OCI-LY1 (cell line): ENCODE data around the gene LRRC32.
"Not testable (repeated sequence)": the region's sequence is repeated elsewhere in the genome, so short reads cannot be mapped to it uniquely, and the experiment has no call there.

Source experiments
- H2AFZ ChIP-seq: fragments of 200-600 bp; sonication (generic), shearing (Covaris generic); 2 replicates; pipeline ENCODE4 v1.6.0; 2014; ENCODE audit warnings: antibody characterized with exemption, mild to moderate bottlenecking, low read length
- H3F3A ChIP-seq: fragments of 200-600 bp; sonication (generic), shearing (Covaris generic); 2 replicates; pipeline ENCODE4 v1.6.0; 2014; ENCODE audit warnings: mild to moderate bottlenecking, antibody characterized with exemption, low read length, moderate library complexity; ENCODE audit not compliant: insufficient read depth
- H3K27ac ChIP-seq: fragments of 200-600 bp; sonication (generic); 2 replicates; pipeline ENCODE4 v1.5.1; 2014; ENCODE audit warnings: low read length, mixed run types, mild to moderate bottlenecking, low read depth; ENCODE audit not compliant: poor library complexity, severe bottlenecking
- H3K27me3 ChIP-seq: fragments of 200-600 bp; sonication (generic); 2 replicates; pipeline ENCODE4 v1.6.0; 2014; ENCODE audit warnings: antibody characterized with exemption, mild to moderate bottlenecking, low read length, moderate library complexity; ENCODE audit not compliant: insufficient read depth
- H3K36me3 ChIP-seq: fragments of 200-600 bp; sonication (generic); 2 replicates; pipeline ENCODE4 v1.6.1; 2014; ENCODE audit warnings: mild to moderate bottlenecking, antibody characterized with exemption, low read length, moderate library complexity, mixed read lengths; ENCODE audit not compliant: insufficient read depth
- H3K4me1 ChIP-seq: fragments of 200-600 bp; sonication (generic); 2 replicates; pipeline ENCODE4 v1.5.1; 2014; ENCODE audit warnings: mild to moderate bottlenecking, low read length, moderate library complexity; ENCODE audit not compliant: insufficient read depth, severe bottlenecking
- H3K4me2 ChIP-seq: fragments of 200-600 bp; sonication (generic), shearing (Covaris generic); 2 replicates; pipeline ENCODE4 v1.6.1; 2014; ENCODE audit warnings: low read length
- H3K4me3 ChIP-seq: fragments of 200-600 bp; sonication (generic); 2 replicates; pipeline ENCODE4 v1.5.1; 2014; ENCODE audit warnings: low read length, low read depth, mild to moderate bottlenecking, mixed read lengths; ENCODE audit not compliant: poor library complexity, severe bottlenecking
- H3K79me2 ChIP-seq: fragments of 200-600 bp; shearing (Covaris generic); 2 replicates; pipeline ENCODE4 v1.6.1; 2016; ENCODE audit warnings: mixed run types, low read length, mixed read lengths; ENCODE audit not compliant: insufficient read depth
- H3K9ac ChIP-seq: fragments of 200-600 bp; sonication (generic), shearing (Covaris generic); 2 replicates; pipeline ENCODE4 v1.6.1; 2014; ENCODE audit warnings: mild to moderate bottlenecking, low read length, mixed read lengths
- H3K9me2 ChIP-seq: fragments of 200-600 bp; sonication (generic), shearing (Covaris generic); 2 replicates; pipeline ENCODE4 v1.6.1; 2014; ENCODE audit warnings: low read depth, mild to moderate bottlenecking, low read length, mixed read lengths
- H3K9me3 ChIP-seq: fragments of 200-600 bp; shearing (Covaris generic); 2 replicates; pipeline ENCODE4 v1.6.1; 2014; ENCODE audit warnings: low read length, mixed read lengths
- H4K20me1 ChIP-seq: fragments of 200-600 bp; sonication (generic), shearing (Covaris generic); 2 replicates; pipeline ENCODE4 v1.6.0; 2016; ENCODE audit warnings: mild to moderate bottlenecking, low read length; ENCODE audit not compliant: insufficient read depth
- CTCF ChIP-seq: fragments of 200-600 bp; sonication (generic), shearing (Covaris generic); IDR thresholded peaks from 2 replicates; pipeline ENCODE4 v1.5.1; 2017; ENCODE audit warnings: mild to moderate bottlenecking, antibody characterized with exemption, low read length, moderate library complexity, mixed read lengths
- EZH2 ChIP-seq: fragments of 200-600 bp; sonication (generic), shearing (Covaris generic); IDR thresholded peaks from 2 replicates; pipeline ENCODE4 v1.8.0; 2017; ENCODE audit warnings: borderline replicate concordance, mixed run types, mild to moderate bottlenecking, antibody characterized with exemption, low read length, moderate library complexity, mixed read lengths

LRRC32 gene

GRCh38 chr11:76621466-76621865 lies 49.1 kb downstream of the LRRC32 start:
- H3K4me1 ChIP-seq: no peaks in the 10 kb centered on the region
- TF ChIP-seq EZH2 (no peak), CTCF (no peak)
- H3K79me2 ChIP-seq: no peaks in the 10 kb centered on the region
- H4K20me1 ChIP-seq: no peaks in the 10 kb centered on the region
- no peaks in the 10 kb centered on the region for H3K9me2 ChIP-seq
- peaks cover 10% of the 10 kb centered on the region; the same call in 1 of the 2 replicates for H3K27me3 ChIP-seq
- no peak overlapping the region for H3K4me2 ChIP-seq
- no peaks in the 10 kb centered on the region for H3F3A ChIP-seq
- H3K36me3 ChIP-seq: no peaks in the 10 kb centered on the region
- no peak overlapping the region for H3K27ac ChIP-seq
- H2AFZ ChIP-seq: no peak overlapping the region
- H3K4me3 ChIP-seq: no peak overlapping the region
- H3K9ac ChIP-seq: no peak overlapping the region
- H3K9me3 ChIP-seq: peaks cover 3% of the 10 kb centered on the region; the same call in 1 of the 2 replicates

GRCh38 chr11:76620489-76620888 lies 50.1 kb downstream of the LRRC32 start:
- H3K36me3 ChIP-seq: no peaks in the 10 kb centered on the region
- H3K79me2 ChIP-seq: no peaks in the 10 kb centered on the region
- no peak overlapping the region for H3K4me3 ChIP-seq
- H3F3A ChIP-seq: no peaks in the 10 kb centered on the region
- no peaks in the 10 kb centered on the region for H3K4me1 ChIP-seq
- TF ChIP-seq CTCF: no peak
- TF ChIP-seq EZH2: no peak
- no peaks in the 10 kb centered on the region for H3K9me2 ChIP-seq
- H3K4me2 ChIP-seq: no peak overlapping the region
- no peak overlapping the region for H2AFZ ChIP-seq
- H3K9ac ChIP-seq: no peak overlapping the region
- H3K27ac ChIP-seq: no peak overlapping the region
- H3K9me3 ChIP-seq: peaks cover 2% of the 10 kb centered on the region; the same call in 1 of the 2 replicates
- H4K20me1 ChIP-seq: no peaks in the 10 kb centered on the region
- 0 out of 2 replicates have a peak, but pooled peaks cover under 1% of the 10 kb centered on the region for H3K27me3 ChIP-seq

GRCh38 chr11:76619801-76620200 lies 50.7 kb downstream of the LRRC32 start:
- not testable (repeated sequence) for H3K9ac ChIP-seq, H2AFZ ChIP-seq, H3F3A ChIP-seq, H3K9me3 ChIP-seq, H3K4me2 ChIP-seq, H3K27me3 ChIP-seq, H3K79me2 ChIP-seq, H3K9me2 ChIP-seq, H3K4me1 ChIP-seq, H3K27ac ChIP-seq, H3K4me3 ChIP-seq, H3K36me3 ChIP-seq, H4K20me1 ChIP-seq

- H3K27ac ChIP-seq: no peak overlapping the region
- H2AFZ ChIP-seq: no peak overlapping the region
- no peaks in the 10 kb centered on the region for H3K9me2 ChIP-seq
- H3K27me3 ChIP-seq: no peaks in the 10 kb centered on the region
- no peaks in the 10 kb centered on the region for H3K4me1 ChIP-seq
- H3K36me3 ChIP-seq: no peaks in the 10 kb centered on the region
- H4K20me1 ChIP-seq: no peaks in the 10 kb centered on the region
- no peak overlapping the region for H3K9ac ChIP-seq
- H3K4me2 ChIP-seq: no peak overlapping the region
- H3K79me2 ChIP-seq: no peaks in the 10 kb centered on the region
- no peaks in the 10 kb centered on the region for H3K9me3 ChIP-seq
- no peak overlapping the region for H3K4me3 ChIP-seq
- H3F3A ChIP-seq: no peaks in the 10 kb centered on the region
- TF ChIP-seq CTCF: no peak
Observed at GRCh38 chr11:76617553-76618265, 52.8 kb downstream of the LRRC32 start.
